ENCODE data around the gene POLR2L. TPM values are rescaled to one million over a fixed set of nuclear protein-coding genes. Genes with fewer than 3 reads are reported as not detected.

Gene POLR2L
- total RNA-seq, 4 donors from 2014 or later = 71.7 to 140 (median 110) TPM

DNA sequence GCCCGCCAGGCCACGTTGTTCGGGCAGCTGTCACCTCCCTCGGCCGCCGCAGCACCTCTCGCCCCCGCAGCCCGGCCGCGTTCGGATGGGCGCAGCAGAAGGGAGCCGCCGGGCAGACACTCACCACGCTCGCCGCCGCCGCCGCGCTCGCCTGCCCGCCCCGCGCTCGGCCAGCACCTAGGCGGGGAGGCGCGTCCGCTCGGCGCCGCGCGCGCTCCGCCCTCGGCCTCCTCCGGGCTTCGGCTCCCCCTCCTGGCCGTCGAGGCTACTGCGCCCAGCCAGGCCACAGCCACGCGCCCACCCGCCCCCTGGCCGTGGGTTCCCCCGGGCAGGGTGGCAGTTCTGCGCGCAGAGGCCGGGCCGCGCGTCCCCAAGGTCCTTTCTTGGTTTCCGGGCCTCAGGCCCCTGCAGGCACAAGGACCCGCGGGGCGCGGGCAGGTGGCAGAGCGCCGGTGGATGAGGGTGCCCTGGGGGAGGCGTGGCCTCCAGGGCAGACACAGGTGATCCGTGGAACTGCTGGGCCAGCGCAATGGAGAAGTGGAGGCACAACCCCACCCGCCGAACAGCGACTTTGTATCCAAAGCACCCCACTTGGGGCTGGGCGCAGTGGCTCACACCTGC, 44.1 kb downstream of the POLR2L start, which contains the start of gene SLC25A22:
SLC25A22 (minus strand) TSS at position 189 of the 621 bp plus-strand sequence. CDS start 3,275 bp downstream, outside the sequence.
- no peak for TF ChIP-seq EP300 (IDR thresholded peaks at IDR 0.05)
- TF ChIP-seq, protein P1, sequence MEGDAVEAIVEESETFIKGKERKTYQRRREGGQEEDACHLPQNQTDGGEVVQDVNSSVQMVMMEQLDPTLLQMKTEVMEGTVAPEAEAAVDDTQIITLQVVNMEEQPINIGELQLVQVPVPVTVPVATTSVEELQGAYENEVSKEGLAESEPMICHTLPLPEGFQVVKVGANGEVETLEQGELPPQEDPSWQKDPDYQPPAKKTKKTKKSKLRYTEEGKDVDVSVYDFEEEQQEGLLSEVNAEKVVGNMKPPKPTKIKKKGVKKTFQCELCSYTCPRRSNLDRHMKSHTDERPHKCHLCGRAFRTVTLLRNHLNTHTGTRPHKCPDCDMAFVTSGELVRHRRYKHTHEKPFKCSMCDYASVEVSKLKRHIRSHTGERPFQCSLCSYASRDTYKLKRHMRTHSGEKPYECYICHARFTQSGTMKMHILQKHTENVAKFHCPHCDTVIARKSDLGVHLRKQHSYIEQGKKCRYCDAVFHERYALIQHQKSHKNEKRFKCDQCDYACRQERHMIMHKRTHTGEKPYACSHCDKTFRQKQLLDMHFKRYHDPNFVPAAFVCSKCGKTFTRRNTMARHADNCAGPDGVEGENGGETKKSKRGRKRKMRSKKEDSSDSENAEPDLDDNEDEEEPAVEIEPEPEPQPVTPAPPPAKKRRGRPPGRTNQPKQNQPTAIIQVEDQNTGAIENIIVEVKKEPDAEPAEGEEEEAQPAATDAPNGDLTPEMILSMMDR (IDR thresholded peaks at IDR 0.05) = peak; percentile 82 to 97 (median 97)
- peak in 1 of 2 donors; percentile 25 for TF ChIP-seq POLR2A (IDR thresholded peaks at IDR 0.05)
- Histone ChIP-seq H3K9me3 (no peaks in the 10 kb centered on the region), H3K36me3 (peaks cover 0 to 60% (median 0%) of the 10 kb centered on the region in 3 donors), H3K4me3 (peak within 1 kb of the TSS; percentile 66 to 94 (median 81)), H3K4me1 (peaks cover 0 to 32% (median 22%) of the 10 kb centered on the region in 4 donors), H3K27ac (peak within 1 kb of the TSS; percentile 52 to 91 (median 84)), H3K27me3 (no peaks in the 10 kb centered on the region)
- 4 to 36% methylated on average over 2 to 53 of the region's 69 CpGs for WGBS, 2 donors
- peak; percentile 60 for DNase-seq (ENCODE audit: low spot score in 2 of 2)

DNA sequence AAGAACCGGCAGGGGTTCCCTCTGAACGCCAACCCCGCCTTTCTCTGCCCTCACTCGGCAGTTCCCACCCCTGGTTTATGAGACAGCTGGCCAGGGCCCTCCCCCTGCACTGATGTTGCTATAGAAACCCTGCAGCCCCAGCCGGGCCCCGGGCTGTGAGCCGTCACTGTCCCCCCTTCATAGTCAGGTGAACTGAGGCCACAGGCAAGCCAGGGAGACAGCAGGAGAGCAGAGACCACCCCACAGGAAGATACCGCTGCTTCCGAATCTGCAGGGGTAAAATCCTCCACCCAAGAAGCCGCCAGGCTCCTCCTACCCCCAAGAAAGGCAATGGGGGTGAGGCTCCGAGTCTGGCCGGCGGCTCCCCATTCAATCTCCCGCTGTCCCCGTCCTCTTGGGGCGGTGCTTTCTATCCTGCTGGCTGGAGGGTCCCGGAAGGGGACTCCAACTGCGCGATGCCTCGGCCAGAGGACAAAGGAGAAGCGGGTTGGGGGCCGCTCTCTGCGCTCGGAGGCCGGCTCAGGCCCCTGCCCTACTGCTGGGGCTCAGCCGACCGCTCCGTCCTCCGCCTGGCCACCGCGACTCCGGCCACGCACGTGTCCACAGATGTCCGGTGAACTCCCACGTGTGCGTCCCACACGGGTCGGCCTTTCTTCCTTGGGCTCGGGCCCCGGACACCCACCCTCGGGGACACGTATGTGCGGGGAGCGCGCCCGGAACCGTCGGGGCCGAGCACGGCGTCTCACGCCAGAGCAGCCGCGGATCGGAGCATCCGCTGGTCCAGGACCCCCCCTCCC, 44.8 kb downstream of the POLR2L start:
- DNase-seq (ENCODE audit: low spot score in 2 of 2) = peak; percentile 48 to 66
- peak overlapping the region; percentile 52 to 91 (median 84) for H3K27ac ChIP-seq
- H3K27me3 ChIP-seq = no peaks in the 10 kb centered on the region
- H3K36me3 ChIP-seq = peaks cover 0 to 60% (median 0%) of the 10 kb centered on the region in 3 donors
- 0% methylated on average over 11 to 21 of the region's 57 CpGs for WGBS, 2 donors
- TF ChIP-seq POLR2A (IDR thresholded peaks at IDR 0.05) (no peak), EP300 (IDR thresholded peaks at IDR 0.05) (peak in 1 of 2 donors; percentile 40)
- TF ChIP-seq, protein P1 (IDR thresholded peaks at IDR 0.05) = no peak
- H3K9me3 ChIP-seq = no peaks in the 10 kb centered on the region
- H3K4me1 ChIP-seq = peaks cover 0 to 32% (median 22%) of the 10 kb centered on the region in 4 donors
- H3K4me3 ChIP-seq = peak overlapping the region; percentile 66 to 94 (median 81)

DNA sequence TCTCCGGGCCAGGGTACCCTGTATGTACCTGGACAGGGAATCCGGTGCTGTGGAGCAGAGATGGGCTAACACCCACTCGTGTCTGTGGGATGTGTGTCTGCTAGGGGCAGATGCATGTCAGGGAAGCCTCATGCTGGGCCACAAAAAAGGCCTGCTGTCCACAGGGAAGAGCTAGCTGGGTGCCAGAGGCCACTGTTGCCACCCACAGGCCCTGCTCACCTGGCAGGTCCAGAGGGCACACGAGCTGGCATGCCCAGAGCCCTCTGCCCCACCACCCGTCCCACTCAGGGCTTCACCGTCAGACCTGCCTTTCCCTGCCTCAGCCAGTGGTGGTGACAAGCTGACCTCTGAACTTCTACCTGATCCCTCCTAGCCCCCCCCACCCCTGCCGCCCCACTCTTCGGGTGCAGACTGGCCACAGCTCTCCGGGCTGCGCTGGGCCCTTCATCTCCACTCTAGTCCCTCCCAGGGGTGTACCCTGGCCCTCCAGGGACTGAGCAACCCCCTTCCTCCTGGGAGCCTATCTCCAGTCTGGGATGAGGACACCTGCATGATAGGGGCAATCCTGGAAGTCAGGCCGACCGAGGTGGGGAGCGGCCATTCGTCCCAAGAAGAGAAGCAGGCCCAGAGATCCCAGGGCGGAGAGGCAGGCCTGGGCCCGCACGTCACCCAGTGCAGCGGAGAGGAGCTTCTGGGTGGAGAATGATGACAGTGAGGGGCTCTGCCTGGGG, 45.6 kb downstream of the POLR2L start:
- Histone ChIP-seq H3K27ac (peak overlapping the region; percentile 52 to 91 (median 84)), H3K36me3 (peaks cover 0 to 60% (median 0%) of the 10 kb centered on the region in 3 donors), H3K4me3 (peak overlapping the region; percentile 66 to 94 (median 81)), H3K27me3 (no peaks in the 10 kb centered on the region), H3K4me1 (peaks cover 0 to 32% (median 22%) of the 10 kb centered on the region in 4 donors), H3K9me3 (no peaks in the 10 kb centered on the region)
- TF ChIP-seq, protein P1 (IDR thresholded peaks at IDR 0.05) = no peak
- TF ChIP-seq POLR2A (IDR thresholded peaks at IDR 0.05) = no peak
- no peak for TF ChIP-seq EP300 (IDR thresholded peaks at IDR 0.05)
- 13 to 17% methylated on average over 11 to 18 of the region's 18 CpGs for whole genome bisulfite sequencing, 2 donors
- no peak for DNase-seq (ENCODE audit: low spot score in 2 of 2)

DNA sequence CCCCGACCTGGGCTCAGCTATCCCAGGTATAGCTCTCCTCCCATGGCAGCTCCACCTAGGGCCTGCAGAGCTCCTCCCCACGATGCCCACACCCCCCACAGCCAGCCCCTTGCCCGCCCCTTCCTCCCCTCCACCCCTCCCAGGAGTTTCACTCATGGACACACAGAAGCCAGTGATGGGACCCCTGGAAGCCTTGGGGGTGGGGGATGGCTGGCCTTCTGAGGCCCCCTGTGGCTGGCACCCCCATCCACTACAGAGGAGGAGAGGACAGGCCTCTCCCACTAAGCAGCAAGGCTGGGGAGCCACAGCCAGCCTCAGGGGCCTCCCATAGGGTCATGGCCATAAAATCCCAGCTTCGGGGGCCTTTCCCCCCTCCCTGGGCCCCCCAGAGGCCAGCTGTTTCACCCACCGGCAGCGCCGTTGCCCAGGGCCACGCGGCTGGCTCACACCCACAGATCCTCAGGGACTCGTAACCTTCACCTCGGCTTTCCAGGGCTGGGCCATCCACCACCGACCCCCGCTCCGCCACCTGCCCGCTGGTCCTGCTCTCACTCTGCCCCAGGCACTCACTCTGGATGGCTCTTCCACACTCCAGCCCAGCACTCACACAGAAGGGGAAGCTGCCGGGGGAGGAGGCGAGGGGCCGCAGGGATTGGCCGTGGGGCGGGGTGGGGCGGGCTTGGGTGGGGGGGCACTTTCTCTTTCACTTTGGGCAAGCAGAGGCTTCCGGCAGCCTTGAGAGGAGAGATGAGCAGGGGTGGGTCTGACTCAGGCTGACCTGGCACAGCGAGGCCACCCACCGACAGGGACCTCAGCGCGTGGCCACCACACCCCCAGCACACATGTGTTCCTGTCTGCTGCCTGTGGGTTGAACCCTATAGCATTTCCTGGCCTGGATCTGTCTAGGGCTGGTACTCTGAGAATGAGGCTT, 46.4 kb downstream of the POLR2L start:
- peak; percentile 55 to 57 for DNase-seq (ENCODE audit: low spot score in 2 of 2)

More for the DNA sequence above, 46.4 kb downstream of the POLR2L start:
- peaks cover 0 to 33% (median 22%) of the 10 kb centered on the region in 4 donors for H3K4me1 ChIP-seq
- H3K27me3 ChIP-seq = peaks cover 0 to 2% of the 10 kb centered on the region in 2 donors
- peaks cover 0 to 59% (median 0%) of the 10 kb centered on the region in 3 donors for H3K36me3 ChIP-seq
- 3 to 7% methylated on average over 12 to 14 of the region's 26 CpGs for WGBS, 2 donors
- H3K27ac ChIP-seq = peak overlapping the region; percentile 52 to 91 (median 84)
- TF ChIP-seq POLR2A (IDR thresholded peaks at IDR 0.05) = peak in 1 of 2 donors; percentile 33
- TF ChIP-seq, protein P1 (IDR thresholded peaks at IDR 0.05) = no peak
- peak in 1 of 2 donors; percentile 41 for TF ChIP-seq EP300 (IDR thresholded peaks at IDR 0.05)
- no peaks in the 10 kb centered on the region for H3K9me3 ChIP-seq
- peak overlapping the region; percentile 66 to 94 (median 81) for H3K4me3 ChIP-seq
